Breast epithelium (tissue), 4 donors: Measurements from ENCODE around the gene HOXB1. TPM values are rescaled to one million over a fixed set of nuclear protein-coding genes. Genes with fewer than 3 reads are reported as not detected.

Source experiments
- DNase-seq, 2 donors: peaks; one replicate each; pipeline ENCODE4 v3.0.0-alpha.2; 2019; ENCODE audit warnings: low spot score in 2 of 2
- H3K27ac ChIP-seq, 2 donors: fragments of 200-600 bp; sonication (generic) in 1 of 2; one replicate each; pipeline ENCODE4 v1.5.1; 2016 to 2019; ENCODE audit warnings: mild to moderate bottlenecking in 1 of 2
- H3K27me3 ChIP-seq, 2 donors: fragments of 200-600 bp; sonication (generic) in 1 of 2; one replicate each; pipeline versions ENCODE4 v1.5.1 to v1.6.0; 2017 to 2019; ENCODE audit warnings: control low read depth in 1 of 2, mild to moderate bottlenecking in 1 of 2
- H3K36me3 ChIP-seq: fragments of 200-600 bp; one replicate; pipeline ENCODE4 v1.5.1; 2019
- H3K4me1 ChIP-seq, 2 donors: fragments of 200-600 bp; sonication (generic); one replicate each; pipeline ENCODE4 v1.5.1; 2016 to 2019; ENCODE audit warnings: control low read depth in 1 of 2
- H3K4me3 ChIP-seq, 3 donors: fragments of 200-600 bp; sonication (generic); 1 replicate in 2 of 3; 2 replicates in 1 of 3; pipeline ENCODE4 v1.5.1; 2016 to 2019; ENCODE audit warnings: mild to moderate bottlenecking in 3 of 3, moderate library complexity in 2 of 3
- H3K9me3 ChIP-seq, 2 donors: fragments of 200-600 bp; sonication (generic) in 1 of 2; one replicate each; pipeline ENCODE4 v1.5.1; 2016 to 2019; ENCODE audit warnings: control low read depth in 1 of 2
- CTCF ChIP-seq, 3 donors: fragments of 450-650 bp; IDR thresholded peaks; one replicate each; pipeline ENCODE4 v1.5.1; 2016 to 2017; ENCODE audit warnings: antibody characterized with exemption in 3 of 3, mild to moderate bottlenecking in 3 of 3, moderate library complexity in 3 of 3
- POLR2A ChIP-seq: fragments of 450-650 bp; IDR thresholded peaks from one replicate; pipeline ENCODE4 v1.6.1; 2016; ENCODE audit warnings: antibody characterized with exemption, mild to moderate bottlenecking, moderate library complexity
- POLR2AphosphoS5 ChIP-seq, 3 donors: sonication (generic); formaldehyde crosslinking; IDR thresholded peaks; one replicate each; pipeline ENCODE4 v1.6.1; 2017; ENCODE audit warnings: antibody characterized with exemption in 3 of 3
- intact Hi-C: fragments of 100-400 bp; cut with DNase I; formaldehyde crosslinking; loops from one replicate; pipeline ENCODE4 v1.15.1; 2023; ENCODE audit warnings: low total_unique reads
- total RNA-seq, 3 donors: library from RNA; depleted of rRNA; stranded (reverse); fragments of >200 nt; gene quantifications; one replicate each; pipeline ENCODE4 v1.1.0, GENCODE V29; 2016

HOXB1 gene
- total RNA-seq, 3 donors from 2014 or later = not detected

GRCh38 chr17:48505788-48506187 is 25.0 kb downstream of the HOXB1 start:
- intact Hi-C loops = loop anchor here (1.0 to 10.0 kb wide), 2 partner anchors 36 to 61 kb away; no protein-coding TSS in a partner anchor
- Histone ChIP-seq H3K27ac (no peak overlapping the region), H3K36me3 (no peaks in the 10 kb centered on the region)

DNA sequence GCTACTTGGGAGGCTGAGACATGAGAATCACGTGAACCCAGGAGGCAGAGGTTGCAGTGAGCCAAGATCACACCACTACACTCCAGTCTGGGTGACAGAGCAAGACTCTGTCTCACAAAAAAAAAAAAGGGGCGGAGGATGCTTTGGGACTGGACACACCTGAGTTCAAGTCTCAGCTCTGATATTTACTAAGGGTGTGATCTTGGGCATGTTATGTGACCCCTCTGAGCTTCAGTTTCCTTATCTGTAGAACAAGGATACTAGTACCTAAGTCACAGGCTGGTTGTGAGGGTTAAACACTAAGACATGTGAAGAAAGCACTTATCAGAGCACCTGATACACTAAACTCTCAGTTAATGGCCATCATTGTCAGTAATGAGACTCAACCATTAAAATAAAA is 25.9 kb downstream of the HOXB1 start:
- no peaks in the 10 kb centered on the region for H3K4me1 ChIP-seq
- H3K9me3 ChIP-seq = no peaks in the 10 kb centered on the region
- intact Hi-C loops = loop anchor here (10.0 kb wide), 1 partner anchor 60 kb away; no protein-coding TSS in a partner anchor
- H3K27me3 ChIP-seq = no peaks in the 10 kb centered on the region
- H3K27ac ChIP-seq = no peak overlapping the region
- no peaks in the 10 kb centered on the region for H3K36me3 ChIP-seq
- H3K4me3 ChIP-seq = no peak overlapping the region
- no peak for DNase-seq
- TF ChIP-seq CTCF (IDR thresholded peaks at IDR 0.05) = no peak
- TF ChIP-seq POLR2A = no peak
- TF ChIP-seq POLR2AphosphoS5 (IDR thresholded peaks at IDR 0.05) = no peak

More at GRCh38 chr17:48505788-48506187, 25.0 kb downstream of the HOXB1 start:
- no peaks in the 10 kb centered on the region for H3K4me1 ChIP-seq
- H3K4me3 ChIP-seq = no peak overlapping the region
- no peaks in the 10 kb centered on the region for H3K9me3 ChIP-seq
- TF ChIP-seq POLR2A (no peak), POLR2AphosphoS5 (IDR thresholded peaks at IDR 0.05) (no peak), CTCF (IDR thresholded peaks at IDR 0.05) (no peak)
- DNase-seq = peak in 1 of 2 donors; percentile 35
- no peaks in the 10 kb centered on the region for H3K27me3 ChIP-seq

GRCh38 chr17:48503747-48504146 is 27.1 kb downstream of the HOXB1 start:
- Histone ChIP-seq H3K9me3 (no peaks in the 10 kb centered on the region), H3K27ac (no peak overlapping the region), H3K4me3 (no peak overlapping the region), H3K4me1 (no peaks in the 10 kb centered on the region), H3K36me3 (no peaks in the 10 kb centered on the region), H3K27me3 (no peaks in the 10 kb centered on the region)
- intact Hi-C loops = loop anchor here (10.0 kb wide), 1 partner anchor 59 kb away; no protein-coding TSS in a partner anchor
- no peak for DNase-seq
- no peak for TF ChIP-seq POLR2A
- no peak for TF ChIP-seq POLR2AphosphoS5 (IDR thresholded peaks at IDR 0.05)
- TF ChIP-seq CTCF (IDR thresholded peaks at IDR 0.05) = no peak

DNA sequence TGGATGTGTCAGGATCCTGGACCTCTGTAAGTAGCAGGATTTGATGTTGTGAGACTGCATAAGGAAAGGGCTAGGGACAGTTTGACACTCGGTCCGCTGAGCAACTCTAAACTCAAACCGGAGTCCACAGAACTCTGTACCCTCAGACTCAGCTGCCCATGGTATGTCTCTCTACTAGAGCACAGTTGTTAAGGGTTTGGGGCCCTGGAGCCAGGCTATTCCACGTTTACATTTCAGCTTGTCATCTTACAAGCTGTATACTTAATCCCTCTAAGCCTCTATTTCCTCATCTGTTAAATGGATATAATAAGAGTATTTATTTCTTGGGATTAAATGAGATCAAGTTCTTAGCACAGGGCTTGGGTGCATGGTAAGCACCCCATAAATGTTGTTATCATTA is 27.9 kb downstream of the HOXB1 start:
- Histone ChIP-seq H3K4me3 (no peak overlapping the region), H3K27me3 (no peaks in the 10 kb centered on the region), H3K9me3 (no peaks in the 10 kb centered on the region), H3K27ac (no peak overlapping the region), H3K36me3 (no peaks in the 10 kb centered on the region), H3K4me1 (no peaks in the 10 kb centered on the region)
- no peak for DNase-seq
- intact Hi-C loops = loop anchor here (10.0 kb wide), 1 partner anchor 58 kb away; no protein-coding TSS in a partner anchor
- no peak for TF ChIP-seq POLR2A
- no peak for TF ChIP-seq CTCF (IDR thresholded peaks at IDR 0.05)
- TF ChIP-seq POLR2AphosphoS5 (IDR thresholded peaks at IDR 0.05) = no peak

DNA sequence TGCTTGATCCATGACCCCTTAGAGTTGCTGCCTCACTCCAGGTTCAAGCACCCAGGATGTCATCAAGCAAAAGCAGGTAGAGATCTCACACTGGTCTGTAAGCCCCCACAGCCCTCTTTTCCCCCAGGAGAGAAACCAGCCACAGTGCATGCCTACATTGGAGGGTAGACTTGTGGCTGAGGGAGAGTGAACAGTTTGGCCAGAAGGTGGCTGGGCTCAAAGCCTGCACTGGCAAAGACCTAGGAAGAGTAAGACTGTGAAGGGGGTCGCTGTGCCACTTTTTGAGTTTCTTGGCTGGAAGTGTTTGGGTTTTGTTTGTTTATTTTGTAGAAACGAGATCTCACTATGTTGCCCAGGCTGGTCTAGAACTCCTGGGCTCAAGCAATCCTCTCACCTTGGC is 28.5 kb downstream of the HOXB1 start:
- no peaks in the 10 kb centered on the region for H3K4me1 ChIP-seq
- H3K27ac ChIP-seq = no peak overlapping the region
- no peak for TF ChIP-seq POLR2A
- TF ChIP-seq POLR2AphosphoS5 (IDR thresholded peaks at IDR 0.05) = no peak
- TF ChIP-seq CTCF (IDR thresholded peaks at IDR 0.05) = no peak
- H3K36me3 ChIP-seq = no peaks in the 10 kb centered on the region
- no peaks in the 10 kb centered on the region for H3K27me3 ChIP-seq
- H3K4me3 ChIP-seq = no peak overlapping the region
- intact Hi-C loops = loop anchor here (10.0 kb wide), 1 partner anchor 58 kb away; no protein-coding TSS in a partner anchor
- no peaks in the 10 kb centered on the region for H3K9me3 ChIP-seq
- DNase-seq = no peak
